Measurements from ENCODE around the gene H6PD.

Gene H6PD, protein sequence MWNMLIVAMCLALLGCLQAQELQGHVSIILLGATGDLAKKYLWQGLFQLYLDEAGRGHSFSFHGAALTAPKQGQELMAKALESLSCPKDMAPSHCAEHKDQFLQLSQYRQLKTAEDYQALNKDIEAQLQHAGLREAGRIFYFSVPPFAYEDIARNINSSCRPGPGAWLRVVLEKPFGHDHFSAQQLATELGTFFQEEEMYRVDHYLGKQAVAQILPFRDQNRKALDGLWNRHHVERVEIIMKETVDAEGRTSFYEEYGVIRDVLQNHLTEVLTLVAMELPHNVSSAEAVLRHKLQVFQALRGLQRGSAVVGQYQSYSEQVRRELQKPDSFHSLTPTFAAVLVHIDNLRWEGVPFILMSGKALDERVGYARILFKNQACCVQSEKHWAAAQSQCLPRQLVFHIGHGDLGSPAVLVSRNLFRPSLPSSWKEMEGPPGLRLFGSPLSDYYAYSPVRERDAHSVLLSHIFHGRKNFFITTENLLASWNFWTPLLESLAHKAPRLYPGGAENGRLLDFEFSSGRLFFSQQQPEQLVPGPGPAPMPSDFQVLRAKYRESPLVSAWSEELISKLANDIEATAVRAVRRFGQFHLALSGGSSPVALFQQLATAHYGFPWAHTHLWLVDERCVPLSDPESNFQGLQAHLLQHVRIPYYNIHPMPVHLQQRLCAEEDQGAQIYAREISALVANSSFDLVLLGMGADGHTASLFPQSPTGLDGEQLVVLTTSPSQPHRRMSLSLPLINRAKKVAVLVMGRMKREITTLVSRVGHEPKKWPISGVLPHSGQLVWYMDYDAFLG

DNA sequence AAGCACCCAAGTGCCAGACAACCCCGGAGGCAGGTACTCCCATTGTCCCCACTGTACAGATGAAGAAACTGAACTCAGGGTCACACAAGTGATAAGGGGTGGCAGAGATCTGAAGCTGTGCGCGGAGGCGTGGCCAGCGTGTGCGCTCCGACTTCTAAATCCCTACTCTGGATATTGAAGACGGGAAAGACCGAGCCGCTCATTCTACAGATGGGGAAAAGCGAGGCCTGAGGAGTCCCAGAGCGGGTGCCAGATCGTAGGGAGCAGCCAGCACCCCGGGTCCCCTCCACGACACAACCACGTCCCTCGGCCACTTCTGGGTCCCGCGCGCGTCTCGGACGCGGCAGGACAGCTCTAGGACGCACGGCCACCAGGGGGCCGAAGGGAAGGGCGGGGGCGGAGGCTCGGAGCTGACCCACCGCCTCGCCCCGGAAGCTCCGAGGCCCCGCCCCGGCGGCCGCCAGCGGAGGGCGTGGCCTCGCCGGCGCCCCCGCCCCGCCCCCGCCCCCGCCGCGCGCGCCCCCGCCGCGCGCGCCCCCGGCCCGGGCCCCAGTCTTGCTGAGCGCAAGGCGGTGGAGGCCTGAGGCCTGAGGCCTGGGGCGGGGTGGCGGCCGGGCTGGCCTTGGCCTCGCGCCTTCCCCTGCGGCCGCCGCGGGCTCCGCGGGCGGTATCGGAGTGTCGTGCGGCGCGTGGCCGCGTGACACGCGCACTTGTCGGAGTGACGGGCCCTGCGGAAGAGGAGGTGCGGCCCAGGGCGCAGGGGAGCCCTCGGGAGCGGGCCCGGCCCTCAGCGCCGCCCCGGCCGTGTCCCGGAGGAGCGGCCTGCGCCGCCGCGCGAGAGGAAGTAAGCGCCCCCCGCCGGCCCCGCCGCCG is at the start of gene H6PD:
Gene H6PD (plus strand): TSS at position 552 of the 873 bp plus-strand sequence. CDS start 10,161 bp downstream, outside the sequence.
- TF ChIP-seq FOXM1 (IDR thresholded peaks at IDR 0.05; ENCODE audit: borderline replicate concordance, low read depth) (no peak), TEAD4 (IDR thresholded peaks at IDR 0.05) (no peak), EGR1 (IDR thresholded peaks at IDR 0.05) (peak; percentile 71), CEBPB (IDR thresholded peaks at IDR 0.05) (no peak), YY1 (IDR thresholded peaks at IDR 0.05; ENCODE audit: low read depth) (no peak), ZBTB7A (IDR thresholded peaks at IDR 0.05; ENCODE audit: low read depth) (peak; percentile 26; the same call in 1 of the 2 replicates), NFIC (IDR thresholded peaks at IDR 0.05) (no peak), RAD21 (IDR thresholded peaks at IDR 0.05; ENCODE audit: low read depth) (no peak)
- TF ChIP-seq, protein P1, sequence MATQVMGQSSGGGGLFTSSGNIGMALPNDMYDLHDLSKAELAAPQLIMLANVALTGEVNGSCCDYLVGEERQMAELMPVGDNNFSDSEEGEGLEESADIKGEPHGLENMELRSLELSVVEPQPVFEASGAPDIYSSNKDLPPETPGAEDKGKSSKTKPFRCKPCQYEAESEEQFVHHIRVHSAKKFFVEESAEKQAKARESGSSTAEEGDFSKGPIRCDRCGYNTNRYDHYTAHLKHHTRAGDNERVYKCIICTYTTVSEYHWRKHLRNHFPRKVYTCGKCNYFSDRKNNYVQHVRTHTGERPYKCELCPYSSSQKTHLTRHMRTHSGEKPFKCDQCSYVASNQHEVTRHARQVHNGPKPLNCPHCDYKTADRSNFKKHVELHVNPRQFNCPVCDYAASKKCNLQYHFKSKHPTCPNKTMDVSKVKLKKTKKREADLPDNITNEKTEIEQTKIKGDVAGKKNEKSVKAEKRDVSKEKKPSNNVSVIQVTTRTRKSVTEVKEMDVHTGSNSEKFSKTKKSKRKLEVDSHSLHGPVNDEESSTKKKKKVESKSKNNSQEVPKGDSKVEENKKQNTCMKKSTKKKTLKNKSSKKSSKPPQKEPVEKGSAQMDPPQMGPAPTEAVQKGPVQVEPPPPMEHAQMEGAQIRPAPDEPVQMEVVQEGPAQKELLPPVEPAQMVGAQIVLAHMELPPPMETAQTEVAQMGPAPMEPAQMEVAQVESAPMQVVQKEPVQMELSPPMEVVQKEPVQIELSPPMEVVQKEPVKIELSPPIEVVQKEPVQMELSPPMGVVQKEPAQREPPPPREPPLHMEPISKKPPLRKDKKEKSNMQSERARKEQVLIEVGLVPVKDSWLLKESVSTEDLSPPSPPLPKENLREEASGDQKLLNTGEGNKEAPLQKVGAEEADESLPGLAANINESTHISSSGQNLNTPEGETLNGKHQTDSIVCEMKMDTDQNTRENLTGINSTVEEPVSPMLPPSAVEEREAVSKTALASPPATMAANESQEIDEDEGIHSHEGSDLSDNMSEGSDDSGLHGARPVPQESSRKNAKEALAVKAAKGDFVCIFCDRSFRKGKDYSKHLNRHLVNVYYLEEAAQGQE (IDR thresholded peaks at IDR 0.05; ENCODE audit: low read depth), result no peak
- TF ChIP-seq, protein P2, sequence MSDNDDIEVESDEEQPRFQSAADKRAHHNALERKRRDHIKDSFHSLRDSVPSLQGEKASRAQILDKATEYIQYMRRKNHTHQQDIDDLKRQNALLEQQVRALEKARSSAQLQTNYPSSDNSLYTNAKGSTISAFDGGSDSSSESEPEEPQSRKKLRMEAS (IDR thresholded peaks at IDR 0.05), result peak; percentile 83
- TF ChIP-seq, protein P3, sequence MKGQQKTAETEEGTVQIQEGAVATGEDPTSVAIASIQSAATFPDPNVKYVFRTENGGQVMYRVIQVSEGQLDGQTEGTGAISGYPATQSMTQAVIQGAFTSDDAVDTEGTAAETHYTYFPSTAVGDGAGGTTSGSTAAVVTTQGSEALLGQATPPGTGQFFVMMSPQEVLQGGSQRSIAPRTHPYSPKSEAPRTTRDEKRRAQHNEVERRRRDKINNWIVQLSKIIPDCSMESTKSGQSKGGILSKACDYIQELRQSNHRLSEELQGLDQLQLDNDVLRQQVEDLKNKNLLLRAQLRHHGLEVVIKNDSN (IDR thresholded peaks at IDR 0.05), result no peak

DNA sequence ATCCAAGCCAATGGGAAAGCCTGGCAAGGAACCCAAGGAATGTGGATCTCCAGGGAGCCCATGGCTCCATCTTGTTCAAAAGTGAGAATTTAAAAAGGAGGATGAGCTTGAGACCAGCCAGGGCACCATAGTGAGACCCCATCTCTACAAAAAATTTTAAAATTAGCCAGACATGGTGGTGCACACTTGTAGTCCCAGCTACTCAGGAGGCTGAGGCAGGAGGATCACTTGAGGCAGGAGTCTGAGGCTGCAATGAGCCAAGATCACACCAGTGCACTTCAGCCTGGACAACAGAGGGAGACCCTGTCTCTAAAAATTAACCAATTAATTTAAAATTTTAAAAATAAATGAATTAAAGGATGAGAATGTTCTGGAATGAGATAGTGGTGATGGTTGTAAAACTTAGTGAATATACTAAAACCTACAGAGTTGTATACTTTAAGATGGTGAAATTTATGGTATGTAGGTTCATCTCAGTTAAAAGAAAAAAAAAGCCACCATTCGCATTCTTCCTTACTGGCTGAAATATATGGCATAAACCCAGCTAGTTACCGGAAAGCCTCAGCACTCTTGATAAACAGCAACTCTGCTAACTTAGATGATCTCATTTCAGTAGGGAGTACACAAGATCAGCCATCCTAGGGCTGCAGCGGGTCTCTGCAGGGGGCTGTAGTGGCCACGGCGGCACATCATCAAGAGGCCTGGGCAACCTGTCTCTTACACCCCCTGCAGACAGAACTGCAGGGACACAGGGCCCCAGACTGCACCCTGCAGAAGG is 48.3 kb upstream of the H6PD start:
- no peak for TF ChIP-seq CEBPB (IDR thresholded peaks at IDR 0.05)
- TF ChIP-seq FOXM1 (IDR thresholded peaks at IDR 0.05; ENCODE audit: borderline replicate concordance, low read depth), result no peak
- no peak for TF ChIP-seq TEAD4 (IDR thresholded peaks at IDR 0.05)
- TF ChIP-seq EGR1 (IDR thresholded peaks at IDR 0.05), result no peak
- TF ChIP-seq EP300 (IDR thresholded peaks at IDR 0.05; ENCODE audit: borderline replicate concordance), result no peak
- TF ChIP-seq, protein P3 (IDR thresholded peaks at IDR 0.05), result no peak
- no peak for TF ChIP-seq TAF1 (IDR thresholded peaks at IDR 0.05; ENCODE audit: low read depth)
- no peak for TF ChIP-seq NFIC (IDR thresholded peaks at IDR 0.05)
- no peak for TF ChIP-seq ZBTB7A (IDR thresholded peaks at IDR 0.05; ENCODE audit: low read depth)
- no peak for TF ChIP-seq YY1 (IDR thresholded peaks at IDR 0.05; ENCODE audit: low read depth)
- no peak for TF ChIP-seq RAD21 (IDR thresholded peaks at IDR 0.05; ENCODE audit: low read depth)
- no peak for TF ChIP-seq CREB1 (IDR thresholded peaks at IDR 0.05; ENCODE audit: low read depth)
- TF ChIP-seq, protein P1 (IDR thresholded peaks at IDR 0.05; ENCODE audit: low read depth), result no peak
- TF ChIP-seq, protein P2 (IDR thresholded peaks at IDR 0.05), result no peak
- no peak for TF ChIP-seq TCF12 (IDR thresholded peaks at IDR 0.05; ENCODE audit: low read depth)

DNA sequence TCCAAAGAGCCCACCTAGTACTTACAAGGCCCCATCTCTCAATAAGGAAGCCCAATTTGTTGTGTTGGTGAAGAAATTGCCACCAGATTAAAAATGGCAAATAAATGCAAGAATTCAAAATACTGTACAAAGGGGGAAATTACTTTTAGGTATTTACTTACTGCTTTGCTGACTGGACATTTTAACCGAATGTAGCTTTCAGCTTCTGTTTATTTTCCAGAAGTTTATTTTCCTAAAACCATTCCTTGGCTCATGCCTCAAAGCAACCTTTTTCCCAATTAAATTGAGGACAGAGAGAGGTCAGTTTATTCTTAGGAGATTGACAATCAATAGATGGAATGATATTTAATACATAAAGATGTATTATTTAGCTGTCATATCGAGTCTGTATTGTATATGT is 47.6 kb upstream of the H6PD start:
- no peak for TF ChIP-seq EP300 (IDR thresholded peaks at IDR 0.05; ENCODE audit: borderline replicate concordance)
- no peak for TF ChIP-seq CEBPB (IDR thresholded peaks at IDR 0.05)
- TF ChIP-seq RAD21 (IDR thresholded peaks at IDR 0.05; ENCODE audit: low read depth), result no peak
- TF ChIP-seq, protein P1 (IDR thresholded peaks at IDR 0.05; ENCODE audit: low read depth), result no peak
- no peak for TF ChIP-seq EGR1 (IDR thresholded peaks at IDR 0.05)
- TF ChIP-seq, protein P3 (IDR thresholded peaks at IDR 0.05), result no peak

All from Ishikawa (cell line).